HL-60 (cell line): Measurements from ENCODE around the gene ABI2.

ENCODE experiments used
- DNase-seq, 2 experiments: peaks; one replicate each; pipeline ENCODE4 v3.0.0-alpha.2; 2010 to 2020; ENCODE audit warnings: low read depth in 1 of 2, low spot score in 1 of 2
- H3K27ac ChIP-seq: fragments of 250-450 bp; sonication (Bioruptor Pico); replicated peaks from 2 replicates; pipeline ENCODE4 v1.5.1; 2020; ENCODE audit warnings: mild to moderate bottlenecking, moderate library complexity
- H3K27me3 ChIP-seq: fragments of 250-450 bp; sonication (Bioruptor Pico); 2 replicates; pipeline ENCODE4 v1.5.1; 2021; ENCODE audit warnings: mild to moderate bottlenecking, moderate library complexity; ENCODE audit not compliant: insufficient read depth, poor library complexity, severe bottlenecking
- H3K4me3 ChIP-seq: replicated peaks from 2 replicates; pipeline ENCODE4 v1.5.1; 2011; ENCODE audit warnings: mild to moderate bottlenecking, control low read depth, low read length; ENCODE audit not compliant: insufficient read depth
- CTCF ChIP-seq: IDR thresholded peaks from one replicate; pipeline ENCODE4 v1.5.1; 2011; ENCODE audit warnings: low read length, control low read depth, inconsistent platforms; ENCODE audit not compliant: insufficient read depth
- GABPA ChIP-seq: IDR thresholded peaks from 2 replicates; pipeline ENCODE4 v1.6.1; 2012; ENCODE audit warnings: low read depth
- POLR2AphosphoS5 ChIP-seq: IDR thresholded peaks from 2 replicates; pipeline ENCODE4 v1.6.1; 2012; ENCODE audit warnings: low read depth
- REST ChIP-seq: IDR thresholded peaks from 2 replicates; pipeline ENCODE4 v1.6.1; 2012; ENCODE audit warnings: low read depth; ENCODE audit not compliant: insufficient replicate concordance
- SPI1 ChIP-seq: IDR thresholded peaks from 2 replicates; pipeline ENCODE4 v1.6.1; 2012; ENCODE audit warnings: low read depth, mild to moderate bottlenecking, borderline replicate concordance

Gene ABI2

GRCh38 chr2:203404996-203405395, 76.8 kb downstream of the ABI2 start:
- Histone ChIP-seq H3K27ac (no peak overlapping the region), H3K27me3 (no peaks in the 10 kb centered on the region), H3K4me3 (no peak overlapping the region)
- no peak for TF ChIP-seq SPI1
- TF ChIP-seq REST = no peak
- TF ChIP-seq CTCF = no peak
- TF ChIP-seq POLR2AphosphoS5 = no peak
- no peak for TF ChIP-seq GABPA
- DNase-seq = no peak

- TF ChIP-seq REST = no peak
- TF ChIP-seq GABPA = no peak
- TF ChIP-seq POLR2AphosphoS5 = no peak
- no peak for TF ChIP-seq CTCF
- TF ChIP-seq SPI1 = no peak
Measured at GRCh38 chr2:203407496-203407895, 79.3 kb downstream of the ABI2 start.

GRCh38 chr2:203412546-203413331, 84.5 kb downstream of the ABI2 start:
- Histone ChIP-seq H3K27ac (no peak overlapping the region), H3K4me3 (no peak overlapping the region), H3K27me3 (no peaks in the 10 kb centered on the region)
- no peak for DNase-seq
- TF ChIP-seq POLR2AphosphoS5 (no peak), SPI1 (no peak), REST (no peak), GABPA (no peak), CTCF (no peak)

More at GRCh38 chr2:203407496-203407895, 79.3 kb downstream of the ABI2 start:
- no peak overlapping the region for H3K27ac ChIP-seq
- H3K27me3 ChIP-seq = no peaks in the 10 kb centered on the region
- no peak for DNase-seq
- H3K4me3 ChIP-seq = no peak overlapping the region
